Activated effector memory CD4-positive, alpha-beta T cell treated with Interleukin-2 at 50 U/mL for 16 hours (primary cell): ENCODE measurements around the gene LYZL2.
"Not testable (repeated sequence)": the region's sequence is repeated elsewhere in the genome, so short reads cannot be mapped to it uniquely, and the experiment has no call there.

Experiments
- DNase-seq: peaks from one replicate; pipeline ENCODE4 v3.0.0-alpha.2; 2020

LYZL2 gene

GRCh38 chr10:30629653-30630052, at the start of gene LYZL2:
Gene LYZL2 (minus strand): TSS chr10:30629753. CDS start chr10:30626915, 2,838 bp downstream.
- DNase-seq = no peak

- not testable (repeated sequence) for DNase-seq
These were observed 48.1 kb upstream of the LYZL2 start for GRCh38 chr10:30677616-30678015.

- not testable (repeated sequence) for DNase-seq
These were observed 47.6 kb upstream of the LYZL2 start for GRCh38 chr10:30677146-30677545.

DNA sequence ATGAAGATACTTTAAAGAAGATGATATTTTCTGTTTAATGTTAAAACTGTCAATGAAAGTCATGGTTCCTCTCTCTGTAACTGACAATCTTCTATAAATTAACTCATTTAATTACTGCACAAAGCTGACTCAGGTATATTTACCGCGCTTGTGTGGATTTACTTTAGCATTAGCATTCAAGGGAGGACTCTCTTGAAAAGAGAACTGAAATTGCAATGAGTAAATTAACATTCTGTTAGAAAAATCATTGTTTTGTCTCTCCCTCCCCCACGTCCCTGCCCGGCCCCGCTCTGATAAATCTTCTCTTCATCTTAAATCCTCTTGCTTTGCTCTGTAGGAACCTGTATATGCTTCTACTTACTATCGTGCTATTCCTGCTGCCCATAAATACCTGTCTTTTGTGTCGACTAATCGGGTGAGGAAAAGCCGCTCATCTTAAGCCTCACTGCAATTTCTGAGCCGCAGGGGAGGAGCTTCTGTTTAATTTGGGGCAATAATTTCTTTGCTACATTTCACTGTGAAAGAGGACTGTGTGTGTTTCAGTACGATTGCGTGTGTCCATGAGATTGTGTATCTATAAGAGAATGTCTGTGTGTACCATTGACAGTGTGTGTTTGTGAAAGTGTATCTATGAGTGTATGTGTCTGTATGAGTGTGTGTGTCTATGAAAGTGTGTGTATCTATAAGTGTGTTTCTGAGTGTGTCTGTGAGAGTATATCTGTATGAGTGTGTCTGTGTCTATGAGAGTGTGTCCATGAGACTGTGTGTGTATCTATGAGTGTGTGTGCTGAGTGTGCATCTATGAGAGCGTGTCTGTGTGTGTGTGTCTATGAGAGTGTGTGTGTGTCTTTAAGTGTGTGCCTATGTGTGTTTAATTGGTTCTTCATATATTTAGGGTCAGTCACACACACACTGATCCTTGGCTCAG, 46.5 kb upstream of the LYZL2 start:
- no peak for DNase-seq

GRCh38 chr10:30674796-30675195, 45.2 kb upstream of the LYZL2 start:
- no peak for DNase-seq

GRCh38 chr10:30673262-30673661, 43.7 kb upstream of the LYZL2 start:
- not testable (repeated sequence) for DNase-seq

- DNase-seq = not testable (repeated sequence)
These were observed 42.8 kb upstream of the LYZL2 start for GRCh38 chr10:30672338-30672737.

DNA sequence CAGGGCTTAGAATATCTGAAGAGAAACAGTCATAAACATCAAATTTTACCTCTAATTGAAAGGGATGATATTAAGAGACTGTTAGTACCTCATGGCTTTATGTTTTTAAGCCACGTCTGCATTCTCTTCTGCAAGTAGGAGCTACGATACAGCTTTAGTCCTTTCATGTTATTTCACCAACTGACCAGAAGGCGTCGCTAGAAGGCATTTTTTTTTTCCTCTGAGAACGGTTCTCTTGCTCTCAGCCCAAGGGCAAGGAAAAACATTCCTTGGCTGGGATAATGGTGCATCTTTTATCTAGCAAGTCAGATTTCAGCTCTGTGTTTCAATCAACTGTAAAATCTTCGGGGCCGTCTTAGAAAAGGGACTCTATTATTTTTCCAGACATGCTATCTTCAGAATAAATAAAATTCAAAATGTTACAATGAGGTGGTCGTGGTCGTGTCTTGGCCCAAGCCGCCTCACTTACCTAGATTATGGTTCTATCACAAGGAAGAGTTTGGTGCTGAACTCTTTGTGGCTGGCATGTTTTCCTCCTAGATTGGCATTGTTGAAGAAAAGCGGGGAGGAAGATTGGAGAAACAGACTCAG, 41.6 kb upstream of the LYZL2 start:
- no peak for DNase-seq

GRCh38 chr10:30667982-30668381, 38.4 kb upstream of the LYZL2 start:
- DNase-seq = not testable (repeated sequence)

GRCh38 chr10:30663403-30663802, 33.9 kb upstream of the LYZL2 start:
- not testable (repeated sequence) for DNase-seq

DNA sequence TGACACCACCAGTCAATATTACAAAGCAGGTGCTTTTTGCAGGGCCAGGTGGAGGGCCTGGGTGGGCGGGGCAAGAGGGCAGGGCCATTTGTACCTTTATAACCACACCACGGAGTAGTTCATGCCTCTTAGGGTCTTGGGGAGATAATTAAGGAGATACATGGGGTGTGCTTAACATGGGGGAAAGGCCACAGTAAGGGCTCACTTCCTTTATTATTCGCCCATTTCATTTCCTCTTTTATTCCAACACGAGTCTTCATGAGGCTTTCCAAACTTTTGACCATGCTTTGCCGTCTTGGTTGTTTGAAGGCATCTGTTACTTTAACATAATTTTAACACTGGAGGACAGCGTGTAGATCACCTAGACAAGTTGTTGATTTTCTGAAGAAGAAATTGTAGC, 33.3 kb upstream of the LYZL2 start:
- no peak for DNase-seq

- DNase-seq = not testable (repeated sequence)
These were observed 30.8 kb upstream of the LYZL2 start for GRCh38 chr10:30660314-30660713.

DNA sequence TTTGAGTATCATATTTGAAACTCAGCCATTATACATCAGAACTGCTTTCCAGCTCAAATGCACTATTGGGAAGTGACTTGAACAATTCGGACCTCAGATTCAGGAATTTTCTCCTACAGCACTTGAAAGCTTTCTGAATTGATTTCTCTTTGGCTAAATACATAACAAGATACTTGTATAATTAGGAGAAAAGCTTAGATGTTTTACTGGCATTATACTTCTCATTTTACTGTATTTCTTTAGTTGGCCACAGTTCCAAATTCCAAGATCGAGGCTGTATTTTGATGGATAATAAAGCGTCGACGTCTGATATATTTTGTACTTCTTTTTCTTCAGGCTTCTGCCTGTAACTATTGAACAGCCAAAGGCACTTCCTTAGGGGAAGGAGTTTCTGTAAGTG, 26.7 kb upstream of the LYZL2 start:
- DNase-seq = no peak

- not testable (repeated sequence) for DNase-seq
These were observed 25.4 kb upstream of the LYZL2 start for GRCh38 chr10:30655001-30655400.

- DNase-seq = not testable (repeated sequence)
These were observed 22.2 kb upstream of the LYZL2 start for GRCh38 chr10:30651470-30652397.

DNA sequence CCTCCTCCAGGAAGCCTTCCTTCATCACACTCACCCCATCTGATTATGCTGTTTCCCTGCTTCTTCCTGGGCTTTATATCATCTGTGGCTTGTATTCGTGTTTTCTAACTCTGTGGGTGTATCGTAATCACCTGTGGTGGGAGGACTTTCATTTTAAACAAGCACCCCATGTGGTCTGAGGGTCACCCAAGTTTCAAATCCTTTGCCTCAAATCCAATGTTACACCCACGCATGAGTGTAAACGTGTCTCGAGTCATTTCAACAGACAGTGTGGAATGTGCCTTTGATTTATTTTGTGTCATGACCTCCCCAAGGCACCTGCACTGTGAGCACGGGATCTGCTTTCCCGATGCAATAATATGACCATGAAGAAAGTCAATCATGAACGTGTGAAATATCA, 17.5 kb upstream of the LYZL2 start:
- DNase-seq = no peak

GRCh38 chr10:30645340-30645827, 15.8 kb upstream of the LYZL2 start:
- DNase-seq = no peak

GRCh38 chr10:30644408-30644861, 14.9 kb upstream of the LYZL2 start:
- DNase-seq = not testable (repeated sequence)

DNA sequence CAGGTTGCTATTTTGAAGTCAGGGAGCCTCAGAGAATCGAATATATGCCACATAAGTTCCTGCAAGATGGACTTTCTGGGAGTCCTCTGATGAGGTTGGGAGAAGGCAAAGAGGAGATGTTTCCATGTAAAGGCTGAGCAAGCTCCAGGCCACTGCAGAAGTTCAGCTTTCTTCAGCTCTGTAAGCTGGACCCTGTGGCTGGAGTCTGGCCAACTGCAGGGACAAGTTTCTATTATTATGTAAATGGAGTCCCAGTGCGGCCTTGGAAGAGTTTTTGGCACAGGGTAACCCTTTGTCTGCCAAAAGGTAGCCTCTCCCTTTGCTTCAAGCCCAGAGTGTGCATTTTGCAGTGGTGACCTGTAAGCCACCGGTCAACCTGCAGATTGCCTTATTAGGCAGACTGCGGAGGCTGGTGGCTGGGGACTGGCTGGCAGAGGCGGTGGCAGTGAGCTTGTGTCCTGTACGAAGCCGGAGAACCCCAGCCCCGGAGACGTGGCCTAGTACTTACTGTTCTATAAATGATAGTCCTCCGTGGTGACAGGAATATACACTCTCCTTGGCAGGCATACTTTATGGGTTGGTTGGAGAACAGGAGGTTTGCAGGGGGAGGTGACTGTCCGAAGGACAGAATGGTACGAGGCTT, 14.1 kb upstream of the LYZL2 start:
- DNase-seq = not testable (repeated sequence)

GRCh38 chr10:30642856-30643255, 13.3 kb upstream of the LYZL2 start:
- not testable (repeated sequence) for DNase-seq

DNA sequence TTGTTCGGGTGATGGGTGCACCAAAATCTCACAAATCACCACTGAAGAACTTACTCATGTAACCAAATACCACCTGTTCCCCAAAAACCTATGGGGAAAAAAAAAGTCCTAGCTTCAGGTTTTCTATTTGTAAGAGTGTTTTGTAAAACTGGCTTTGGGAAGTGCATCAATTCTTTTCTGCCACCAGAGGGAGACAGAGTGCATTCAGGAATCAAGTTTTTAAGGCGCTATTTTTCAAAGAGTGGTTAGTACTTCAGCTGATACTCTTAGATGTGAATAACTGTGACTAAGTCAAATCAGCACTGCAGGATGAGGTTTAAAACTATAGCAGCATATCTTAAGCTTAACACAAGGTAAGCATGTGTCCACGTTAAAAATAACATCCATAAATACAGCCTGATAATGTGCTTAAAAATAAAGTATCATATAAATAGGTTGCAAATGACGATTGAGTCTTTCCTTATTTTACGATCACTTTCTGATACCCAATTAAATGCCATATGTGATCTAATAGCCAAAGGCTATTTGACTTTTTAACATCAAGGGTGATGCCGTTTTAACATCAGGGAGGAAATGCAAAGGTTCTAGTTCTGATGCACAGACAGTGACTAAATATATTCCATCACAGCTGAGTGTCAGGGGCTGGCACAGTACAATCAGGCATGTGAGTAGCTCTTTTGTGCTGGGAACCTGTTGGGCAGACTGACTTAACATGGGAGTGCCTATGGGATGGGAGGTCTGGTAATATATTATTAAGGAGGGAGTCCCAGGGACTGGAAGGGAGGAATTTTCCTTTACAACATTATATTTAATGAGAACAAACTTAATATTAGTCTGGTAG, 10.6 kb upstream of the LYZL2 start:
- DNase-seq = no peak
